ENCODE results near the gene GRM7.

The GRM7 gene

DNA sequence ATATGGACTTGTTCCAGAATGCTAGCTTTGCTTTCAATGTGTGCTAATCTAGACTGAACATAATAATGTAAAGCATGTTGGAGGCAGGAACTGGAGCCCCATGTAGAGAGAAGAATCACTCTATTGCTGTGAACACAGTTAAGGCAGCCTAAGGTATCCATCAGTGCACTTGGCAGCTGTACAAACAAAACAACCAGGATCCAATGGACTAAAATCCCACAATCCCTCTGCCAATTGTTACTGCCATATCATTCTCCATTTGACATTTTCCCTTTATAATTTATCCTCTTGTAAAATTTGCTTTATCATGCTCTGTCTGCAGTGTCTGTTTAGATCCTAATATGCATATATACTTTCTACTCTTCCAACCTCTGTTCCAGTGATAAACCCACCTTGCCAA, 883.9 kb downstream of the GRM7 start:
- no peak for DNase-seq

DNA sequence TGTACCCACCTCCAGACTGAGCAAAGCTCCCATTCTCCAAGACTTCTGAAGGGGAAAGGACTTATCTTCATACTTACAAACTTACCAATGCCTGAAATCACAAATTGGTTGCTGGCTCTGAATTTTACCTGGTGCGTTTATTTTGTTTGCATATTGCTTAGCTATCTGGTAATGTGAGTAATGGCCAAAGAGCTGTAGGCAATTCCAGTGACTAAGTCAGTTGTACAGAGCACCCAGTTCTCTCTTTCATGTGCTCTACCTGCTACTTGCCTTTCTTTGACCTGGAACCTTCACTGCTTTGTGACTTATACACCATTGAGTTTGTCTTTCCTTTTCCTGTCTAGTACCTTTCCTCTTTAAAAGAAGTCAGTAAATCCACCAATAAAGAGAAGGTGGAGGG, 884.8 kb downstream of the GRM7 start:
- no peak for DNase-seq

DNA sequence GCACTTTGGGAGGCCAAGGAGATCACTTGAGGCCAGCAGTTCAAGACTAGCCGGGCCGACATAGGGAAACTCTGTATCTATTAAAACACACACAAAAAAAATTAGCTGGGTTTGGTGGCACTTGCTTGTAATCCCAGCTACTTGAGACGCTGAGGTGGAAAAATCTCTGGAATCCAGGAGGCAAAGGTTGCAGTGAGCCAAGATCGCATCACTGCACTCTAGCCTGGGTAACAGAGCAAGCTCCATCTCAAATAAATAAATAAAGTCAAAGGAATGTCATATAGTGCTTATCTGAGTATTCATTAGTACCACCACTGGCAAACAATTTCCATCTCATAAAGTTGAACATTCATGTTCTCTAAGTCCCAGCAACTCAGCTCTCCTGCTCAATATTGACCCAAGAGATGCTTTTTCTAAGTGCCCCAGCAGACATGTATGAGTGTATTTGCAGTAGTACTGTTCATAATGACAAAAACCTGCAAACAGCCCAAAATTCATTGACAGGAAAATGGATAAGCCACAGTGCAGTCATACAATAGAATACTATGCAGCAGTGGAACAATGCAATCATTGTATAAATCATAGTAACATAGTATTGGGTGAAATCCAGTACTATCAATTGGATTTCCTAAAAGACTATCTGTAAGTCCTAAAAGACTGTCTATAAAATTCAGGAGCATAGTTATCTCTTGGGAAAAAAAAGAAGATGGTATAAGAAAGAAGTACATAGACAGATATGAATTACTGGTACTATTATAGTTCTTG, 889.2 kb downstream of the GRM7 start:
- DNase-seq = no peak

DNA sequence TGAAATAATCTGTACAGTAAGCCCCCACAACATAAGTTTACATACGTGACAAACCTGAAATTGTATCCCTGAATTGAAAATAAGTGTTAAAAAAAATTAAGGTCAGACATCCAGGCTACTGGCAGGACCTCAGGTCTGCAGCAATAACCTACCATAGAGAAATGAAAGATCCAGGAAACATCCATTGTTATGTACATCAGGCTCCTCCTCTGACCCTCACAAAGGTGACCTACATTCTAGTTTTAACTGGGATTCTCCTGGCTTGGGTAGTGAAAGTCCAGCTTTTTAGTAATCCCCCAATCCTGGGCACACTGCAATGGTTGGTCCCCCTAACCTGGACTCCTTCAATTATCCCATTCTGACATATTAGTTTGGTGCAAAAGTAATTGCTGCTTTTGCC, 891.1 kb downstream of the GRM7 start:
- DNase-seq = no peak

DNA sequence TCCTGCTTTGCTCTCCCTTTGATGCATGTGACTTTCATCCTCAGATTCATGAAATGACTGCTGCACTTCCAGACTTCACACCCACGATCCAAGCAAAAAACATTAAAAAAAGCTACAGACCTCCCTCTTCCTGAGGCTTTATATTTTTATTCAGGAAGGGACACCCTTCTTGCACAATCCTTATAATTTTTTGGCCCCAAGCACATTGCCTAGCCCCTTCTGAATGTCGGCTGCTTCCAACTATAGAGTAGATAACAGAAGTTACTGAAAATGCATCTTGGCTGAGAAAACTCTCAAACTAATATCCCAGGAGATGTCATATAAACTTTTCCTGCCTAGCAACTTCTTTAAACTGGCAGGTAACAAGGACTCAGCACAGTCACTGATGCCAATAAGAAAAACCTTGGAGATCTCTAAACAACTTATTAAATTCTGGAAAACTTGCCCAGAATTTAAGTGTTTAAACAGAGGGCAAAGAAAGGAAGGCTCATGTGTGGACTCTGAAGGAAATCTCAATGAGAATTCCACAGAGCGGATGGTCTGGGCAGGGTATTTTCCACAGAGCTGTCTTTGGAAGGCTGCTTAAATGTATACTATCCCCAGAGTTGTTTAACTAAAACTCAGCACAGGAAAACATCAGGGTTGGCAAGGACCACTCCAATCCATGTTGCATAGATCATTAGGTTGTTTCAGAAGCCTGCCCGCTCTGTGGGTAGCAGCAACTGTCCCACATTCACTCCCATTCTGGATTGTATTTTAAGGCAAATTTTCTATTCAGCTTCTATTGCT, 893.9 kb downstream of the GRM7 start:
- DNase-seq = no peak

DNA sequence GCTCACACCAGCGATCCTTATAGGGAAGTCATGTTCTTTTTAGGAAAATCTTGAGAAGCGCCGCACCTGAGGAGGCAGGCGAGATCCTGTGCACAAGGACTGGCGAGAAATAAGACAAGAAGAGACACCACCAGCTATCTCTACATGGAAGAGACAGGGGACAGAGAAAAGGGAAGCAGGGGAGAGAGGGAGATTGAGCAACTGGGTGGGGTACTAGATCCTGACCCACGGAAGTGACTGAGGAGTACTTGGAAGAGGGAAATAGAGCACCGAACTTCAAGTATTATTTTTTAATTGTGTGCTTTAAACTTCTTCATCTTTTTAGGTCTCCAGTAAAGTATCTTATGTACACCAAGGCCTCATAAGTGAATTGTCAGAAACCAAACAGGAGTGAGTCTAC, 898.7 kb downstream of the GRM7 start:
- no peak for DNase-seq

DNA sequence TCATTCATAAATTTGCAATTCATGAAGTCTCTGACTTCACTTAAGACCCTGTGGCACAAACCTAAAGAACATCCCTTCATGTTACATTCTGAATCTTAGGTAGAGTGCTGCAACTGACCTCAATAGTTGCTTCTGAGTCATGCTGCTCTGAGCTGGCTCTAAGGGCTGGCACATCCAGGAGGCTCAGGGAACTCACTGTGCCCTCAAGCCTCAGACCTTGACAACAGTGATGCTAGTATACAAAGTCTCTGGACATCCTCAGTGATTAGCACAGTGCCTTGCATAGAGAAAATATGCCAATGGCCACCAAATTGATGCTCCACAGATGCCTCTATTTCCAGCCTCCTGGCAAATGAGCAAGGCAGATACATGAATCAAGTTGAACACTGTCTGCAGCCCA, 899.8 kb downstream of the GRM7 start:
- DNase-seq = no peak

DNA sequence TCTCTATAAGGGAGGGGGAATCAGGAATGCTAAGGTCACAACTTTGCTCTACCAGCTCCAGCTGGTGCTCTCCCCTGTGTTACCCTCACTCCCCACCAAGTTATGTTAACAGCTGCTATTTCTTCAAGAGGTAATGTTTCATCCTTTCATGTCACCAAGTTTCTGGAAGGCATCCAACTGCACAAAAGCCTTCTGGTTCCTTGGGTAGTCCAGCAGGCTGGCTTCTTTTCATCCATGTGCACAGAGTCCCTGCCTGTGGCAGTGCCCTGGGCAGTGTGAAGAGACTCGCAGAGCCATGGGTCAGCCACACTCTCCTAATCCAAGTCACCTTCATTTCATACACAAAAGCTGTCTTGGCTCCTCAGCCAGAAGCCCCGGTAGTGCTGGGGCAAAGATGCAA, 903.2 kb downstream of the GRM7 start:
- no peak for DNase-seq

DNA sequence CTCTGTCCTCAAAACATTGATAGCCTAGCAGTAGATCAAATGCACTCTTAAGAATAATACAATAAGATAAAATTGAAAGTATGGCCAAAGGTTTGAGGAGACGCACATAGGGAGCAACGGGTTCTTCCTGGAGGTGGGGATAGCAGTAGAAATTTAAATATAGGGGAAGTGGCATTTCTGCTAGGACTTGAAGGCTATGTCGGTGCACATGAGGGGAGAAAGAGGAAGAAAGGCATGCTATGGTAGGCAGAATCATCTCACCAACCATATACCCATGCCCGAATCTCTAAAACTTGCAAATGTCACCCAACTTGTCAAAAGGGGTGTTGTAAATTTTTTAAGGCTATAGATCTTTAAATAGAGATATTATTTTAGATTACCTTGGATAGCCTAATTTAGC, 905.6 kb downstream of the GRM7 start:
- no peak for DNase-seq

DNA sequence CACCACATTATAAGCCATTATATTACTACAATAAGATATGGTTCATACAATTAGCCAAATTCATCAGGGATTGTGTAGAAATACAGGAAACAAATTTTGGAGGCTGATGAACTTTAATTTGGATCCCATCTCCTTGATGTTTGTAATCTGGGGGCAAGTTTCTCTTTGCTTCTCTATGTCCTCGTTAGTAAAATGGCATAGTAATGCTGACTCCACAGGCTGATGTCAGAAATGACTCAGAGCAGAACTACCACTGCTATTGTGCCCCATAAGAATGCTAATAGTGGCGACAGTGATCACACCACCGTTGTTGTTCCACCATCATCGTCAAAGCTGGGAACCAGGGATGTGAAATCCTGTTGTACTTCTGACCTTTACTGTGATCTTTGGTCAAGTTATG, 918.4 kb downstream of the GRM7 start:
- DNase-seq = no peak

DNA sequence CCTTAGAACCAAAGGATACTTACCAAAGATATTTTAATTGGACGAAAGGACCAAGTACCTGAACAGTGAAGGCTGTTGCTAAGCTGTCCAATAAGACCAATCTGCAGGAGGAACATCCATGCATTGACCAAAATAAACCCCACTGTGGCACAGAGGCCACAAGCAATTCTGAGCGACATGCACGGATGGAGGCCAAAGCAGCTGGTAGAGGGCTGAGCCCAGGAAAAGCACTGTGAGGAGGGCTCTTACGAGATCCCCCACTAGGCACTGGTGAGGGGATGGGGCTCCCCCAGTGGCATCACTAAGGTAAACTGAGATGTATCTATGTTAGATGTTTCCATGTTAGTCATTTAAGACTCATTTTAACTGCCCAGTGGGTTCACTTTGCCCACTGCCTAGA, 920.5 kb downstream of the GRM7 start:
- DNase-seq = no peak

DNA sequence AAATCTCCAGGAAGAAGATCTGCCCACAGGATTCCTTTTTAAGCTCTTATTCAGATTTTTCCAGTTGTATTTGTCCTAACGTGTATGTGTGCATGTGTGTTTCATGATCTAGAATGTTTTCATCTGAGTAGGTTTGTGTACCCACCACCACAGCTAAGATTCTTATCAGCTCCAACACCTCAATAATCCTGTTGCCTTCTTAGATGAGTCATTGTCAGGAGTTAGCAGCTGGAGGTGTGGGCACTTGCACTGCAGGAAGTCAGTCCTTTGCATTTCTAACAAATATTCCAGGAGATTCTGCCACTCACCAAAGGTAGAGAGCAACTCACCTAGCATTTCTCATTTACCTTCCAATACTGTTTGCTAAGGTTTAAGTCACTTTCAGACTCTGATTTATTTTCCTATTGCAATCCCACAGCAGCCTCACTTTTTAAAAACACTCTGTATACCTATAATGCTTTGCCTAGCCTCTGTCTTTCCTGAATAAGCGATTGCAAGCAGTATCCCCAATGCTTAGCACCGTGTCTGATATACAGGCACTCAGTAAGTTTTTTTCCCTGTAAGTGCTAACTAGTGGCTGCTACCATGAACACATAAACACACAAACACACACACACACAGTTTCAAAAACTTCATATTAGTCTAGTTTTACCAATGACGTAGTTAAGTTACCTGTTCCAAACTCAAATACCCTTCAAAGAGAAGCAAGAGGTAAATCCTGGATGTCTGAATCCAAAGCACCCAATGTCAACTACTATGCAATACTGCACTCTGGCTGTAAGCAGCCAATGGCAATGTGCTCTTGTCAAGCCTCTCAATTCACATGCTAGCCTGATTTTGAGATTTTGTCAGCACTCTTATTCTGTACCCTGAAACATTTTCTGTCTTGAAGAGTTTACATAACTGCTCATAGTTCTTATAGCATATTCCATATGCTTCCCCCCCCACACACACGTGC, 927.2 kb downstream of the GRM7 start:
- no peak for DNase-seq

DNA sequence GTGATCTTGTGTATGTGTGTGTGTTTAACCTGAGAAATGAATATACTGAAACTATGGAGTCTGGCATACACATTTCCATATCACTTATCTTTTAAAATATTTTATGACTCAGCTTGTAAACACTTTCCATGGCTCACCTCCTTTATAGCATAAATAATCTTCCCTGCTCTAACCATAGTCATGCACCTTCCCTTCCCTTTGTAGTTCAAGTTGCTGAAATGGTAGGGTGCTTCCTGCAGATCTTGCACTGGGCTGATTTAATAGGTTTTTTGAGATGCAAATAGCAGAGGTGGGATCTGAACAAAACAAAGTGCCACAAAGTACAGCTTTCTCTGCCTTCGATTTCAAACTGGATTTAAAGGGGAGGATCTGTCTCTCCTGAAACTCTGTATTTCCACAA, 928.0 kb downstream of the GRM7 start:
- DNase-seq = no peak

DNA sequence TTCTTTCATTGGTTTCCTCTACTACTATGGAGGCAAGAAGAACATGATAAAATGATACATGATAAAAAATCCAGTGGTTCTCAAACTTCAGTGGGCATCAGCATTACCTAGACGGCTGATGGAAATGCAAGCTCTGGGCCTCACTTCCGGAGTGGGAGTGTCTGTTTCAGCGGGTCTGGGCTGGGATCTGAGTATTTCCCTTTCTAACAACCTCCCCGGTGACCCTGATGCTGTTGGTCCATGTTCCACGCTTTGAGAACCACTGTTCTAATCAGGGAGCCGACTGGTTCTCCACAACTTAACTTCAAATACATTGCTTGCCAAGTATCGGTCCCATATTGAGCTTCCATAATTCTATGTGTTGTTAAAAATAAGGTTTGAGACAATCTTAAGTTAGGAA, 928.4 kb downstream of the GRM7 start:
- DNase-seq = no peak

DNA sequence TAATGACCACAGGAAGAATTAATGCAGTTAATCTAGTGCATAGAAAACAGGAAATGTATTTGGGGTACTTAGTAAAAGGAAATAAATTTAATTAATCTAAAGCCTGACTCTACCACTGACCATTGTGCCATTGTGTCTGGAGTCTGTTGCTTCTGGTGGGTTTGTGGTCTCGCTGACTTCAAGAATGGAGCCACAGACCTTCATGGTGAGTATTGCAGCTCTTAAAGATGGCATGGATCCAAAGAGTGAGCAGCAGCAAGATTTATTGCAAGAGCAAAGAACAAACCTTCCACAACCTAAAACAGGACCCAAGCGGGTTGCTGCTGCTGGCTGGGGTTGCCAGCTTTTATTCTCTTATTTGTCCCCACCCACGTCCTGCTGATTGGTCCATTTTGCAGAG, 929.2 kb downstream of the GRM7 start:
- no peak for DNase-seq
